HG02938 (cell line): ENCODE results near the gene BCCIP.

Experiments
- ATAC-seq: cut with Tn5 transposase; IDR thresholded peaks from one replicate; pipeline ENCODE4 v1.9.1; 2021; ENCODE audit warnings: mild to moderate bottlenecking, moderate library complexity; ENCODE audit not compliant: unreplicated experiment

The BCCIP gene

GRCh38 chr10:125822878-125823662 lies at the start of gene BCCIP, which contains the start of gene UROS:
BCCIP (plus strand) TSS chr10:125823546; CDS start chr10:125823558, 12 bp downstream.
UROS (minus strand) TSS chr10:125823258; CDS start chr10:125816499, 6,759 bp downstream.
- peak; percentile 63 for ATAC-seq

DNA sequence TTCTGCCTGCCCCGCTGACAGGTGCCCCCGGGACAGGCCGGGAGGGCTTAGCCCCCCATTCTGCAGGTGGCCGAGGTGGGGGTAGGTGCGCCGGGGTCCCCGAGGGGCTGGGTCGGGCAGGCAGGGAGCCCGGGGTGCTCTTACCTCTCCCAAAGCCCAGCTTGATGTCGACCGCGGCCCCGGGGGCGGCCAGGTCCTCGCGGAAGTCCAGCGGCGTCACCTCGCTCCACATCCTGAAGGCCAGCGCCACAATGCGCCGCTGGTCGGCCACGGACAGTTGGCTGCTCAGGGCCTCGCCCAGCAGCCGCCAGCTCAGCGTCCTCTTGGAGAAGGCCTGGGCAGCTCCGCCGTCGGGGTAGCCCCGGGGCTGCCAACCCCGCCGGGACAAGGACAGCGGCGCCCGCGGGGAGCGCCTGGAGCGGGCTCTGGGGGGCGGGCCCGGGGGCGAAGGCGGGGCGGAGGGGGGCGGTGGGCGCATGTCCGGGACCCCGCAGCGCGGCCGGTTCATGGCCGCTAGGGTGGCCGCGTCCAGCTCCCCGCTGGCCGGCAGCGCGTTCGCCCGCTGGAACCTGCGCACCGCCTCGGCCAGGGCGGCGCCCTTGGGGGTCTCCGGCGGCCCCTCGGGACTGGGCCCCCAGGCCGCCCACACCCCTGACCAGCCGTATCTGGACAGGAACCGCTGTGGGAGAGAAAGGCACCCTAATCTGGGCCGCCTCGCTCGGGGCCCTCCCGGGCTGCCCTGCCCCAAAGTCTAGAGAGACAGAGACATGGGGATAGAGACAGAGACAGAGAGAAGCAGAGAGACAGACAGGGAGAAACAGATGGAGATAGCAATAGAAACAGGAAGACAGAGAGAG lies 49.4 kb upstream of the BCCIP start:
- ATAC-seq: no peak

GRCh38 chr10:125774581-125775191 lies 48.7 kb upstream of the BCCIP start:
- ATAC-seq: no peak

DNA sequence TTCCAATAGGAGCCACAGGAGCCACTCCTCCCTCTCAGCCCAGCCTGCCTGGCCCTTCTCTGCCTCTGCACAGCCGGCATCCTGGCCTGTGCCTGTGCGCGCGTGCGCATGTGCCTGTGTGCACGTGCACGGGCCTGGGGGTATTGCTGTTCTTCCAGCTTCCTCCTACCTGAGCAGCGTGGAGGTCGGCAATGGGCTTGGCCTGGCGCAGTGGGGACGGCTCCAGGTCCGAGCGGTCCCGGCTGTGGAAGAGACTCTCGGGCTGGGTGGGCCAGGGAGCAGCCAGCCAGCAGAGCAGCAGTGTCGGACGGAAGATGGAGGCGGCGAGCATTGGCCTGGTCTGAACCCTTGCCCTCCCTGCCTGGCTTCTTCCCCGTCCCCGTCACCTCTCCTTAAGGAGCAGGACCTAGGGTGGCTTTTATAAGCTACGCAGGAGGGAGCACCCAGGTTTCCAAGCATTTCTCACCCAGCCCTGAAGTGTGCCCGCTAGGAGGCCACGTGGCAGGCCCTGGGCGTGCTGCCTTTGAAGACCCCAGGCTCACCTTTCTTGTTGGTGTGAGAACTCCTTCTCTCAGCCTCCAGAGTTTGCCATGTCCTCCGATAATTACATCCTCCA lies 47.7 kb upstream of the BCCIP start, which contains the start of gene MMP21:
Gene MMP21, minus strand, starts transcription at position 331 of the 616 bp plus-strand sequence. Its CDS starts 0 bp downstream, at position 331.
- no peak for ATAC-seq

DNA sequence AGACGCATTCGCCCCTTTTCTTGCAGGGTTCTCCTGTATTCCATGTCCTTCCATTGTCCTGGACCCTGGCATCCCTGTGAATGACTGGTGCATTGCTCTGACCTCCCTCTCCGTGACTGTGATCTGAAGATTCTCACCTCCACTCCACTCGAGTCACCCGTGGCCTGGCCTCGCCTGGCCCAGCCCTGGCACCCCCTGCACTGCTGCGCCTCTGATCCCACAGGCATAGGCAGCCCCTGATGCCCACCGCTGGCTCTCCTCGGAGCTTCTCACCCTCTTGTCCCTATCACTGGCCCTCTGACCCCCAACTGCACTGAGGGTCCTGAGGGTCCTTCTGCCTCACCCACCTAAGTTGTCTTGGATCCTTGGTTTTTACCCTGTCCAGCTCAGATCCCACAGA lies 45.5 kb upstream of the BCCIP start:
- no peak for ATAC-seq

DNA sequence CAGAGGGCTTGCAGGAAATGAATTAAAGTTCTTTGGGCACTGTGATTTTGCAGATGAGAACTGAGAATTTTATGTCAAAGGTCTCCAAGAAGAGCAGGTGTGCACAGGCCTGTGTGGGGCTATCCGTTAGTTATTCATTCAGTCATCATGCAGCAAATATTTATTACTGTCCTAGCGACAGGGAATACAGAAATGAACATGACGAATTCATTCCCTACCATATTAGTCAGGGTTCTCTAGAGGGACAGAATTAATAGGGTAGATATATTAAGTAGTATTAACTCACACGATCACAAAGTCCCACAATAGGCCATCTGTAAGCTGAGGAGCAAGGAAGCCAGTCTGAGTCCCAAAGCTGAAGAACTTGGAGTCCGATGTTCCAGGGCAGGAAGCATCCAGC lies 44.8 kb upstream of the BCCIP start:
- ATAC-seq: no peak

GRCh38 chr10:125779403-125780327 lies 43.7 kb upstream of the BCCIP start:
- ATAC-seq: no peak

GRCh38 chr10:125781374-125781773 lies 42.0 kb upstream of the BCCIP start:
- ATAC-seq: no peak

- ATAC-seq: no peak
These were observed 41.3 kb upstream of the BCCIP start for GRCh38 chr10:125782054-125782453.

- no peak for ATAC-seq
These were observed 40.7 kb upstream of the BCCIP start for GRCh38 chr10:125782616-125783015.

DNA sequence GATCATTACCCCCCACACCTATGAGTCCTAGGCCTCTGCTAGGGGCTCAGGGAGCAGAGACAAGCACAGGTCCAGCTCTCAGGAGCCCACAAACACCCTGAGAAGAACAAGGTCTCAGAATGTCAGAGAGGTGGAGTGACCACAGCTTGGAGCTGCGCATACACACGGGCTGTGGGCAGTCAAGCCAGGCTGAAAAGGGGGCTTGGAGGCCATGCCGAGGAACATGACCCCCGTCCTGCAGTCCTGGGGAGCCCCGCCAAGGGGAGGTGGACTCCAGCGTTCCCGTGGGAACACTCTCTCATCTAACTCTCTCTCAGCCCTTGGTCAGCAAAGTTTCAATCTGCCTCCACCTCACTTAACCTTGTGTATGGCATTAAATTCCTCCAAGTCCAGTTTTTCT lies 39.9 kb upstream of the BCCIP start:
- no peak for ATAC-seq

DNA sequence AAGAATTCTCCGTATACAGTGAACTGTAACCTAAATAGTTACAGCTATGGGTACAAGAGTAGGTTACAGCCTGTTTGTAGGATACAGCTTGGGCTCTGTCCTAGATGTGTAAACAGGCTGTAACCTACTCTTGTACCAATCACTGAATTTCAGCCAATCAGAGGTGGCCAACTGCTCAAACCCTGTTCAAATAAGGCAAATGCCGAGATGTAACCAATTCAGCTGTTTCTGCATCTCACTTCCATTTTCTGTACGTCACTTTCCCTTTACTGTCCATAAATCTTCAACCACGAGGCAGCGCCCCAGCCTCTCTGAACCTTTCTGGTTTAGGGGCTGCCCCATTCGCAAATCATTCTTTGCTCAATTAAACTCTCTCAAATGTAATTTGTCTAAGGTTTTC lies 39.4 kb upstream of the BCCIP start:
- peak; percentile 82 for ATAC-seq

GRCh38 chr10:125785791-125786190 lies 37.6 kb upstream of the BCCIP start:
- no peak for ATAC-seq

DNA sequence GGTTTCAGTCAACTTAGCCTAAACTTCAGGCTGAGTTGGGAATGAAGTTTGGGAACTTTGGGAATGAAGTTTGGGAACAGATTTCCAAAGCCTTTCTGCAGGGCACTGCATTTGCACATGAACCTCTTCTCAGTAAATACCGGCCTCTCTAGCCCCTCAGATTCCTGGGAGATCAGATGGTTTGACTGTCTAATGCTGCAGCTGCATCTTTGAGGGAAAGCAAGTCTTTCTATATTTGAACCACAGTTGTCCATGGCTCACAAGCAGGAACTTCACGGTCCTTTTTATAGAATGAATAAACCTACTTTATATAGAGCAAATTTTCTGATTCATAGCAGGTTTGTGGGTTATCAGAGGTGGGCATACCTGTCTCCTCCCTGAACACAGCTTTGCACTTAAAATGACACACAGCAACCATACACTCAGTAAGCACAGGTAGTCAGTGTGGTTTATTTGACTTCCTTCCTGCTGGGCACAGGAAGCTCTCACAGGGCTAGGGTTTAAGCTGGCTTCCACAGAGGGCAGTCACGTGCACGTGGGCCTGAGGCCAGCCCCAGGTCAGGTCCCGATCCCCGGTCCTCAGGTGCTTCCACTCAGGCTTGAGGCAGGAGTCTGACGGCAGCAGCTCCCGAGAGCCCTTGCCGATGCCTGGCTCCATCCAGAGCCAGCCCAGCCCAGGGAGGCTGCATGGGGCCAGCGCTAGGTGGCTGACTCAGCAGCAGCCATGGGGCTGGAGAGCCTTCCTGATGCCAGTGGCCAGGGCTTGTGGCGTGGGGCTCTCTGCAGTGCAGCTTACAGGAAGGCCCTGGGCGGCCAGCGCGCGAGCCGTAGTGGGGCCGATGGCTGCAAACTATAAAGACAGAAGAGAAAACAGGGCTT lies 35.0 kb upstream of the BCCIP start:
- no peak for ATAC-seq

GRCh38 chr10:125792342-125793300 lies 30.7 kb upstream of the BCCIP start:
- ATAC-seq: no peak

DNA sequence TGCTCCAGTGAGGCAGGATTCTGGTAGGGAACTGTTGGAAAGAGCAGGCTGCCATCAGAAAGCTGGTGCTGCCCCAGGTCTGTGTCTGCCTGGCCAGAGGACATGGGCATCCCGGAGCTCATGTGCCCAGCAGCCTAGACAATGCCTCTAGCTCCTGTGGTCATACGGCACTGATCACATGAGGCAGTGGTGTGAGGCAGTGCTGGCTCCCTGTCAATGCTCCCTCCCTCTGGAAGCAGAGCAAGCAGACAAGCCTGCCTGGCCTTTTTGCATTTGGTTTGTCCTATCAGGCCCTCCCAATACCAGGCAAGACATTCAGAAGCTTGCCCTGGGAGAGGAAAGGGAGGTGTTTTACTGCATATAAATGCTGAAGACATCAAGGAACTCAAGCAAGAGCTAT lies 28.2 kb upstream of the BCCIP start:
- no peak for ATAC-seq

- ATAC-seq: no peak
These were observed 27.6 kb upstream of the BCCIP start for GRCh38 chr10:125795637-125796190.
